Natural killer cell treated with Interleukin-12 subunit alpha and Interleukin-12 subunit beta and Interleukin-15 and Interleukin-18, amount 100 ng/mL, for 72 hours (primary cell): Measurements from ENCODE around the gene UGT3A2. TPM values are rescaled to one million over a fixed set of nuclear protein-coding genes. Genes with fewer than 3 reads are reported as not detected.

Experiments
- ATAC-seq, 2 donors: fragments of 150-1000 bp; cut with Tn5 transposase in 1 of 2; sonication (Bioruptor Pico), chemical (Tn5 transposase) in 1 of 2; 2 replicates each; pipeline ENCODE4 v1.10.0; 2021
- DNase-seq: peaks from one replicate; pipeline ENCODE4 v3.0.0; 2022; ENCODE audit warnings: low spot score
- H3K27ac Mint-ChIP-seq, 2 donors: 1 replicate in 1 of 2; 2 replicates in 1 of 2; pipeline ENCODE4 v1.8.0; 2022; ENCODE audit warnings: mixed read lengths in 2 of 2, mild to moderate bottlenecking in 1 of 2, moderate library complexity in 1 of 2
- H3K27me3 Mint-ChIP-seq, 2 donors: 1 replicate in 1 of 2; 2 replicates in 1 of 2; pipeline ENCODE4 v1.8.0; 2022; ENCODE audit warnings: mixed read lengths in 2 of 2
- H3K36me3 Mint-ChIP-seq: one replicate; pipeline ENCODE4 v1.8.0; 2022; ENCODE audit warnings: mixed read lengths
- H3K4me1 Mint-ChIP-seq, 2 donors: 1 replicate in 1 of 2; 2 replicates in 1 of 2; pipeline ENCODE4 v1.8.0; 2022; ENCODE audit warnings: low read depth in 2 of 2, mixed read lengths in 2 of 2, mild to moderate bottlenecking in 1 of 2
- H3K4me3 Mint-ChIP-seq: one replicate; pipeline ENCODE4 v1.8.0; 2022; ENCODE audit warnings: mixed read lengths
- H3K9me3 Mint-ChIP-seq: 2 replicates; pipeline ENCODE4 v1.8.0; 2022; ENCODE audit warnings: mixed read lengths
- total RNA-seq, 2 donors: library from RNA; stranded (reverse); gene quantifications; one replicate each; pipeline ENCODE4 v1.2.3, GENCODE V29; 2022

UGT3A2 gene
- total RNA-seq, 2 donors from 2014 or later = not detected

DNA sequence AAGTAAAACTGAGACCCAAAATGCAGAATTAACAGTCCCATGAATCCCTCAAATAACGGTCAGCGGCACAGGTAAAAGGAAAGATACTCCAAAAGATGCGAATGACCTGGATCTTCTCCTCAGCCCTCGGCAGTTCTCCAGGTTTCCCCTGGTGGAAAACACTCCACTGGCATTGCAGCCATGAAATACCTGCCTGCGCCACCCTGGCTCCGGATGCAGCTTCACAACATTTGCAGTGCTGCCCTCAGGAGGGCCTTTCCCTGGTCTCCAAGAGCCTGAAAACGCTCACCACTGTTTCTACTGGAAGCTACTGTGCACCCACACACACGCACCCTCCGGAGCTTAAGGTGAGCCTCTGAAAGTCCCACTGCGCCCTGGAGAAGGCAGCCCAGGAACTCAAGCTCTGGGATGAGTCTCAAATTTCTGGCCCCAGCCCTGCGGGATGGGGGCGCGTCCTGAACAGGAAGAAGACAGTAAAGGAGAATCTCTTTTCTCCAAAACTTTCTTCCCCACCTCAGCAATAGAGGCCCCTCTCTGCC is 612 bp downstream of the UGT3A2 start:
- Mint-ChIP-seq H3K27ac (no peak overlapping the region), H3K4me3 (no peak overlapping the region), H3K36me3 (no peaks in the 10 kb centered on the region), H3K27me3 (peaks cover 13 to 20% of the 10 kb centered on the region in 2 donors), H3K4me1 (peaks cover 1 to 5% of the 10 kb centered on the region in 2 donors), H3K9me3 (no peaks in the 10 kb centered on the region)
- ATAC-seq (no peak), DNase-seq (no peak)

DNA sequence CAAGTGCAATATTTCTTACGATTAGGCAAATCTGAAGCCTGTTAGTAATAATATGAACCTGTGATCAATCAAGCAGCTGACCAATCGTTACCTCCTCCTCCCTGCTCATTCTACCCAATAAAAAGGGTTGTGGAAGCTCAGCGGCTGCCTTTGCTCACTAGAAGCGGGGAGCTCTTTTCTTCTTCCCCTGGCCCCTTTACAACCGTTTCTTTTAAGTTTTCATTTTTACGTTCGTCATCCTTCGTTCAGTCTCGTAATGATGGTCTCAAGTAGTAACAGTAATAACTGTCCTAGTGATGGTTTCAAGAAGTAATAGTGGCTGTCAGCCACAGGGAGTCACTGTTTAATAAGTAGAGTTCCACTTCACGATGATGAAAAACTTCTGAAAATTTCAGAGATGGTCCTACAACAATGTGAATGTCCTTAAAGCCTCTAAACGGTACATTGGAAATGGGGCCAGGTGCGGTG is 6.2 kb downstream of the UGT3A2 start:
- no peak for ATAC-seq
- Mint-ChIP-seq H3K36me3 (no peaks in the 10 kb centered on the region), H3K27ac (no peak overlapping the region), H3K4me1 (no peaks in the 10 kb centered on the region), H3K4me3 (no peak overlapping the region), H3K9me3 (no peaks in the 10 kb centered on the region), H3K27me3 (peaks cover 5 to 15% of the 10 kb centered on the region in 2 donors)
- no peak for DNase-seq

DNA sequence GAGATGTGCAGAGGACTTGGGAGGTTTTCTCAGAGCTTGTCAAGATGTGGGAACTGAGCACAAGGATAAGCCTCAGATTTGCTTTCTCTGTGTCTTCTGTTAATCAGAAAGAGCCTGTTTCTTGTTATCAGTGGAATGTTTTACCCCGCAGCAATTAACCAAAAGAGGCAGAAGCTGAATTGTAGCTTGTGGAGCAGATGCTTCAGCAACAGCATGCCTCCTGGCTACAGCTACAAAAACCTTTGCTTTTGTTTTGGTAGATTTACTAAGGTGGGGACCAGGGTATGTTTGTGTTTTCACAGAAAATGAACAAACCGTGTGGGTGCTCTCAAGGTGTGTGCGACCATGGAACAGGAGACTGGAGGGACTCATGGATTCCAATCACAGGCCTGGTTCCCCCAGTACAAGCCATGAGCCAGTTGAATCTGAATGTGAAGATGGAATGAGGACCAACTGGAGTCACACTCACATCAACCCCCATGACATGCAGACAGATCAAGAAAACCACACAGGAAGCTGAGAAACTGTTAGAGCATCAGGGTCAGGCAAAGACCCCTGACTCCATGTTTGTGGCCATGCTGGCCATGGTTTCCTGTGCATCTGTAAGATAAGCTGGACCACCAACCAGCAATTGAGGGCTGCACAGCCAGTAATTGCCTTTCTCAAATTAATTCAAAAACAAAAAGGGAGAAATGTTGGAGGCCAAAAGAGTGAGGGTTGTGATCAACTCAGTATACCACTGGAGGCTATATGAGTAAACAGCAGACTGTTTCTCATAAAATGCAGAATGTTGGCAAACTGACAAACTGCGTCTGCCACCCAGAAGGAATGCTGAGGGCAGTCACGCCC is 6.9 kb downstream of the UGT3A2 start:
- no peak overlapping the region for H3K4me3 Mint-ChIP-seq
- H3K36me3 Mint-ChIP-seq = no peaks in the 10 kb centered on the region
- H3K4me1 Mint-ChIP-seq = no peaks in the 10 kb centered on the region
- no peaks in the 10 kb centered on the region for H3K9me3 Mint-ChIP-seq
- H3K27ac Mint-ChIP-seq = no peak overlapping the region
- ATAC-seq (no peak), DNase-seq (no peak)
- H3K27me3 Mint-ChIP-seq = peaks cover under 1 to 9% of the 10 kb centered on the region in 2 donors

DNA sequence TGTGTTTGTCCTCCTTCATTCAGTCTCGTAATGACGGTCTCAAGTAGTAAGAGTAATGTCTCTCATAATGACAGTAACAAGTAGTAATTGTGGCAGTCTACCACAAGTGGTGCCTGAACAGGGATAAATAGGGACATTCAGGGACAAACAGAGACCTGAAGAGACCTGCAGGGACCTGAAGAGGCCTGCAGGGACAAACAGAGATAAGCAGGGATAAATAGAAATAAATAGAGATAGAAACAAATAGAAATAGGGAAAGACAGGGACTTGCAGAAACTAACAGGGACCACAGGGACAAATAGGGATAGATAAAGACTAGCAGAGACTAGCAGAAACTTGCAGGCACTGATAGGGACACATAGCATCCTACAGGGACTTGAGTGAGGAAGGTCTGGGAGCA is 7.9 kb downstream of the UGT3A2 start:
- H3K27ac Mint-ChIP-seq = no peak overlapping the region
- ATAC-seq (no peak), DNase-seq (no peak)
- H3K27me3 Mint-ChIP-seq = peaks cover 0 to 6% of the 10 kb centered on the region in 2 donors
- no peaks in the 10 kb centered on the region for H3K36me3 Mint-ChIP-seq
- H3K9me3 Mint-ChIP-seq = no peaks in the 10 kb centered on the region
- no peaks in the 10 kb centered on the region for H3K4me1 Mint-ChIP-seq
- no peak overlapping the region for H3K4me3 Mint-ChIP-seq

DNA sequence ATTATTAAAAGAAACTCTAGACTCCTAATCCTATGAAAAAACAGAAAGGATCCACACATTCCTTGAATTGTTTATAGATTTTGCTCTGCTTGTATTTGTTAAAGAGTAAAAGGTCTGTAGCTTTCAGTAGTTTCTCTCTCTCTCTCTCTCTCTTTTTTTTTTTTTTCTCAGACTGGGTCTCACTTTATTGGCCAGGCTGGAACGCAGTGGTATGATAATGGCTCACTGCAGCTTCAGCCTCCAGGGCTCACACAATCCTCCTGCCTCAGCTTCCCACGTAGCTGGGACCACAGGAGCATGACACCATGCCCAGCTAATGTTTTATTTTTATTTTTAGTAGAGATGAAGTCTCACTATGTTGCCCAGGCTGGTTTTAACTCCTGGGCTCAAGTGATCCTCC is 9.3 kb downstream of the UGT3A2 start:
- ATAC-seq = no peak
- Mint-ChIP-seq H3K36me3 (no peaks in the 10 kb centered on the region), H3K4me3 (no peak overlapping the region), H3K4me1 (no peaks in the 10 kb centered on the region), H3K27me3 (peaks cover 3 to 12% of the 10 kb centered on the region in 2 donors), H3K9me3 (no peaks in the 10 kb centered on the region), H3K27ac (no peak overlapping the region)
- no peak for DNase-seq

DNA sequence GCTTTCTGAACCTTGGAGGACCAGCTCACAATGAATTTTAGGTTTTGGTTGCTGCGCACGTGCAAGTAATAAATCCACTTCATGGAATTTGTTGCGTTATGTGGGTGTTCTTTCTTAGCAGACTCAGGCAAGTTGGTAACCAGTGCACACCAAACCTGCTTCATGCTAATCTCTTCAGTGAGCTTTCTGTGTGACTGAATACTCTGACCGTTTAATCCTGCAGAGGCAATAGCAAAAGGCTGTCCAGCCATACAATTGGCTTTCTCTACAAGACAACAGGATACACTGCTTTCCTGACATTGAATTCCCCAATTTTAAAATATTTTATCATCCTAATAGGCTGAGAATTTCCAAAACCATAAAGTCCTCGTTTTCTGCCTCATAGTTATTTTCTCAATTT is 10.3 kb downstream of the UGT3A2 start:
- Mint-ChIP-seq H3K36me3 (no peaks in the 10 kb centered on the region), H3K9me3 (no peaks in the 10 kb centered on the region), H3K4me1 (no peaks in the 10 kb centered on the region), H3K27ac (no peak overlapping the region), H3K4me3 (no peak overlapping the region), H3K27me3 (peaks cover 7 to 15% of the 10 kb centered on the region in 2 donors)
- DNase-seq (no peak), ATAC-seq (no peak)

DNA sequence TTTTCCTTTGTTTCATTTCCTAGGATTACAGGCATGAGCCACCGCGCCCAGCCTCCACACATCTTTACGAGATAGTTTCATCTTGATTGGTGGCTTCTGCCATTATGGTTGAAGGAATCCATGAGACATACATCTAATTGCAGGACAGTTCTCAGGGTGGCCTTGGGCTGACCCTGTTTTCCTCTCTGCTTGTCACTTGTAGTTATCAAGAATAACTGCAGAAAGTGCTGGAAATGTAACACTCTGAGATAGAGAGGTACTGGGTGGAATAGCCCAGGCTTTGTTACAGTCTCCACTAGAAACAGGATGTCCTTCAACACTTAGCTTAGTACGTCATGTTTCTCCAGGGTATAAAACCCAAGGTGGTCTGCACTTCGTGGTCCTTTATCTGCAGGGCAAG is 10.7 kb downstream of the UGT3A2 start:
- no peak for DNase-seq
- peaks cover 9 to 15% of the 10 kb centered on the region in 2 donors for H3K27me3 Mint-ChIP-seq
- H3K9me3 Mint-ChIP-seq = no peaks in the 10 kb centered on the region
- H3K27ac Mint-ChIP-seq = no peak overlapping the region
- H3K36me3 Mint-ChIP-seq = no peaks in the 10 kb centered on the region
- no peaks in the 10 kb centered on the region for H3K4me1 Mint-ChIP-seq
- H3K4me3 Mint-ChIP-seq = no peak overlapping the region
- no peak for ATAC-seq

DNA sequence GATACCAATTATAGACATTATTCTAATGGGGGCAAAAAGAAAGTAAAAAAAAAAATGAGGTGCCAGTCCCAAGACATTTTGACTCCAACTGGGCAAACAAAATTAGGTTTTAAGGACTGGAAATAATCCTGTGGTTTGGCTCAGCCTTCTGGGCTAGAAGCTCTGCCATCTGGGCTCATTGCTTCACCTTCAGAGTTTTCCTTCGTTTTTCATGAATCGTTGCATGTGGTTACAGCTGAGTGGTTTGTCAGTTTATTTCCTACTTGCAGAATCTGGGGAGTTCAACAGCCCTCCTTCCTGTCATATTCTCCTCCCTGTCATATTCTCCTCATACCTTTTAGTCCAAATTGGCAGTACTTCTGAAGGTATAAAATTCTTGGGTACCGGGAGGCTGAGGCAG is 12.0 kb downstream of the UGT3A2 start:
- H3K4me1 Mint-ChIP-seq = no peaks in the 10 kb centered on the region
- DNase-seq = no peak
- H3K27me3 Mint-ChIP-seq = peaks cover 10 to 15% of the 10 kb centered on the region in 2 donors

DNA sequence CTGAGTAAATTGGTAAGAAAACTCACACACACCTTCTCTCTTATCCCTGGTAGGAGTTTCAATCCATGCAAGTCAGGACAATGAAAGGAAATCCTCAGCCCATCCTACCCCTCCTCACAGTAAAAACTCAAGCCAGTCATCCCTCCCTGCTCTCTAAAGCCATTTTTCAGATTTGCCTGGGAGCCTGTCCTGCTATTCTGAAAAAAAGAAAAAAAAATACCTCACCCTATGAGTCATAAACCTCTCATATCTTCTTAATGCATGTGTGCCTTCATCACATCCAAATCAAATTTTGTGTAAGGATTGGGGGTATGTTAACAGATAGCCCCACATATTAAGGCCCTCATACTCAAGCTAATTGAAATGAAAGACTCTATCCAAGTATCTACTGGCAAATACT is 14.1 kb downstream of the UGT3A2 start:
- ATAC-seq (no peak), DNase-seq (no peak)
- Mint-ChIP-seq H3K4me3 (no peak overlapping the region), H3K27me3 (peaks cover 10 to 15% of the 10 kb centered on the region in 2 donors), H3K9me3 (no peaks in the 10 kb centered on the region), H3K4me1 (no peaks in the 10 kb centered on the region), H3K36me3 (no peaks in the 10 kb centered on the region), H3K27ac (no peak overlapping the region)

More for the DNA sequence above, 12.0 kb downstream of the UGT3A2 start:
- Mint-ChIP-seq H3K9me3 (no peaks in the 10 kb centered on the region), H3K36me3 (no peaks in the 10 kb centered on the region), H3K4me3 (no peak overlapping the region), H3K27ac (no peak overlapping the region)
- ATAC-seq = no peak

DNA sequence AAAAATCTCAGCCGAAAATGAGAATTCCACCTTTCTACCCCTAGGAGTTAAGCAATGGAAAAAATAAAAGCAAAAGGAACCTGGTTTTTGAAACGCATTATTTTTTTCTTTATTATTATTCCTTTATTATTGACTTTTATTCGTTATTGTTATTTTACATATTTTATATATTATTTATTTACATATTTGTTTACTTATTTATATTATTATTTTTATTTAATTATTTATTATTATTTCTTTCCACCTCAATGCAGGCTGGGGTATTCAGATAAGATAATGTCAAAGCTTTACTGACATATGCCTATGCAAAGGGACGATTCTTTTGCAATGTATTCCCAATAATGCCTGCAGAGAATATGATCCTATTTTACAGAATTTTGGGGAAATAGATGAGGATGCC is 16.7 kb downstream of the UGT3A2 start:
- H3K36me3 Mint-ChIP-seq = no peaks in the 10 kb centered on the region
- no peak for ATAC-seq
- peaks cover 9 to 10% of the 10 kb centered on the region in 2 donors for H3K27me3 Mint-ChIP-seq
- DNase-seq = no peak
- no peak overlapping the region for H3K27ac Mint-ChIP-seq
- H3K4me3 Mint-ChIP-seq = no peak overlapping the region
- no peaks in the 10 kb centered on the region for H3K4me1 Mint-ChIP-seq
- H3K9me3 Mint-ChIP-seq = no peaks in the 10 kb centered on the region

DNA sequence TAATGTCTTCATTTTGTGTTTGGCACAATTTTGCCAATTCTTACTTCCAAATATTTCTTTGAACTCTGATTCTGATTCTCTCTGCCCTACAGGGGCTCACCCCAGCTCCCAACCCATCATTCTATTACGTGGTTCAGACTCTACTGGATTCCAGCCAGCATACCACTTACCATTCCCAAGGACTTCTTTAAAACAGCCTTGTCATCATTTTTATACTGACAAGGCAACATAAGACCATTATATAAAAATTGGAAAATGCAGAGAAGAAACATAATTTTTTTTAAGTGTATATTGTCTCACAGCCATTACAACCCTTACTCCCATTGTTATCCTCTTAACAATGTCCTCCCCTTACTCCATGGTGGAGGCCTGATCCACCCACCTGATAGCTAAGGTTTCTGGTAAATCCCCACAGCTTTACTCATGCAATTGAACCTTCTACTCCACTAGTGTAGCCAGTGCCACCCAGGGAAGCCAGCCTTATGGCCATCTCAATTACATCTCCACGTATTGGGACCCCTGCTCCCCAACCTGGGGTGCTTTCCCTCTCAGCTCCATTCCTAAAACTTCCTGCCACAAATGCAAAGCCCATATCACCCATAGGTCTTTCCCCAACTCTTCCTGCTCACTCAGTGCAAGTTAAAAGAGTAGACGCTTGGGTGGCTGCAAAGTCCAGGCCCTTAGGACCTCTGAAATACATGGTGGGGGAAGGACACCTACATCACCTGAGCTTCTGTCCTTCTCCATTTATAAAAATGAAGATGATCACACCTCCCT is 19.1 kb downstream of the UGT3A2 start:
- ATAC-seq = no peak
- no peaks in the 10 kb centered on the region for H3K9me3 Mint-ChIP-seq
- H3K4me3 Mint-ChIP-seq = no peak overlapping the region
- no peak for DNase-seq
- no peak overlapping the region for H3K27ac Mint-ChIP-seq
- H3K4me1 Mint-ChIP-seq = no peaks in the 10 kb centered on the region
- H3K36me3 Mint-ChIP-seq = no peaks in the 10 kb centered on the region
- peaks cover 8 to 15% of the 10 kb centered on the region in 2 donors for H3K27me3 Mint-ChIP-seq

DNA sequence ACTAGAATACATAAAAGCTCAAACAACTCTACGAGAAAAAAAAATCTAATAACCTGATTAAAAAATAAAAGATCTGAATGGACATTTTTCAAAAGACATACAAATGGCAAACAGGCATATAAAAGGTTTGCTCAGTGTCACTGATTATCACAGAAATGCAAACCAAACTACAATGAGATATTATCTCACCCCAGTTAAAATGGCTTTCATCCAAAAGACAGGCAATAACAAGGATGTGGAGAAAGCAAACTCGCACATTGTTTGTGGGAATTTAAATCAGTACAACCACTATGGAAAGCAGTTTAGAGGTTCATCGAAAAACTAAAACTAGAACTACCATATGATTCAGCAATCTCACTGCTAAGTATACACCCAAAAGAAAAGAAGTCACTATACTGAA is 20.8 kb downstream of the UGT3A2 start:
- ATAC-seq = no peak
- H3K4me3 Mint-ChIP-seq = no peak overlapping the region
- no peaks in the 10 kb centered on the region for H3K9me3 Mint-ChIP-seq
- peaks cover under 1 to 22% of the 10 kb centered on the region in 2 donors for H3K27me3 Mint-ChIP-seq
- H3K36me3 Mint-ChIP-seq = no peaks in the 10 kb centered on the region
- no peak overlapping the region for H3K27ac Mint-ChIP-seq
- no peaks in the 10 kb centered on the region for H3K4me1 Mint-ChIP-seq
- DNase-seq = no peak

DNA sequence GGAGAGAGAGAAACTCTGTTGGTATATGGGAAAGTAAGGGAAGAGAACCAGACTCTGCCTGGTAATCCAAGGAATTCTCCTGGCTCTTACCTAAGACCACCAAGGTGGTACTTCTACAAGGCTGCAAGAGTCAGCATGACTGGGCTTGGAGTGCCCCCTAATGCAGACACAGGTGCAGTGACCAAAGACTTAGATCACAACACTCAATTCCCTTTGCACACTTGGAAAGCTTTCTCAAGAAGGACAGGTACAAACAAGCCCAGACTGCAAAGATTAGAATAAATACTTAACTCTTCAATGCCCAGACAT is 25.2 kb downstream of the UGT3A2 start:
- H3K27ac Mint-ChIP-seq = no peak overlapping the region
- H3K4me3 Mint-ChIP-seq = no peak overlapping the region
- ATAC-seq = no peak
- DNase-seq = no peak
- H3K9me3 Mint-ChIP-seq = no peaks in the 10 kb centered on the region
- H3K4me1 Mint-ChIP-seq = no peaks in the 10 kb centered on the region
- peaks cover 0 to 22% of the 10 kb centered on the region in 2 donors for H3K27me3 Mint-ChIP-seq
- H3K36me3 Mint-ChIP-seq = no peaks in the 10 kb centered on the region
